ENCODE results near the gene CELA2A. TPM values are rescaled to one million over a fixed set of nuclear protein-coding genes. Genes with fewer than 3 reads are reported as not detected.
"Not testable (repeated sequence)": the region's sequence is repeated elsewhere in the genome, so short reads cannot be mapped to it uniquely, and the experiment has no call there.

Gene CELA2A
- total RNA-seq, 1 experiment from 2014 or later = not detected

GRCh38 chr1:15483971-15484370 lies 27.4 kb downstream of the CELA2A start:
- Mint-ChIP-seq H3K27me3 (ENCODE audit: insufficient read depth, unreplicated experiment) (no peaks in the 10 kb centered on the region), H3K27ac (ENCODE audit: unreplicated experiment) (no peak overlapping the region), H3K4me3 (ENCODE audit: unreplicated experiment) (no peak overlapping the region), H3K4me1 (ENCODE audit: low read depth, unreplicated experiment) (no peaks in the 10 kb centered on the region), H3K36me3 (ENCODE audit: insufficient read depth, unreplicated experiment) (no peaks in the 10 kb centered on the region), H3K9me3 (ENCODE audit: unreplicated experiment) (no peaks in the 10 kb centered on the region)
- no peaks in the 10 kb centered on the region for H3K36me3 ChIP-seq (ENCODE audit: control insufficient read depth, insufficient read depth, low read length)
- no TSS peak for BruUV-seq (replicated peaks)
- DNase-seq = no peak
- H3K4me3 ChIP-seq (ENCODE audit: low read depth, low read length) = no peak overlapping the region
- ChIA-PET POLR2A (no interaction called here), CTCF (no interaction called here)
- no peaks in the 10 kb centered on the region for H3K9me3 ChIP-seq
- no peaks in the 10 kb centered on the region for H3K4me1 ChIP-seq
- H3K27me3 ChIP-seq (replicated peaks; ENCODE audit: control insufficient read depth, insufficient read depth, low read length) = no peaks in the 10 kb centered on the region
- TF ChIP-seq CTCF (IDR thresholded peaks at IDR 0.05; ENCODE audit: insufficient read depth in 1 of 2, low read depth in 1 of 2, low read length in 1 of 2, severe bottlenecking in 1 of 2, unreplicated experiment in 1 of 2) = no peak
- intact Hi-C loops (cut with micrococcal nuclease; ENCODE audit: unreplicated experiment) = no loop called here

GRCh38 chr1:15484443-15484842 lies 27.9 kb downstream of the CELA2A start:
- CTCF ChIA-PET; H3K27me3 ChIP-seq (replicated peaks; ENCODE audit: control insufficient read depth, insufficient read depth, low read length); H3K36me3 ChIP-seq (ENCODE audit: control insufficient read depth, insufficient read depth, low read length); intact Hi-C loops (cut with micrococcal nuclease; ENCODE audit: unreplicated experiment); H3K4me1 ChIP-seq; H3K9me3 Mint-ChIP-seq (ENCODE audit: unreplicated experiment); BruUV-seq (replicated peaks); POLR2A ChIA-PET; H3K4me1 Mint-ChIP-seq (ENCODE audit: low read depth, unreplicated experiment); H3K4me3 Mint-ChIP-seq (ENCODE audit: unreplicated experiment); H3K27ac Mint-ChIP-seq (ENCODE audit: unreplicated experiment); H3K9me3 ChIP-seq; DNase-seq; H3K4me3 ChIP-seq (ENCODE audit: low read depth, low read length); H3K36me3 Mint-ChIP-seq (ENCODE audit: insufficient read depth, unreplicated experiment); H3K27me3 Mint-ChIP-seq (ENCODE audit: insufficient read depth, unreplicated experiment): not testable (repeated sequence)

GRCh38 chr1:15485636-15486035 lies 29.1 kb downstream of the CELA2A start:
- H3K9me3 ChIP-seq = no peaks in the 10 kb centered on the region
- H3K36me3 Mint-ChIP-seq (ENCODE audit: insufficient read depth, unreplicated experiment) = no peaks in the 10 kb centered on the region
- no peaks in the 10 kb centered on the region for H3K36me3 ChIP-seq (ENCODE audit: control insufficient read depth, insufficient read depth, low read length)
- intact Hi-C loops (cut with micrococcal nuclease; ENCODE audit: unreplicated experiment) = no loop called here
- ChIA-PET CTCF (no interaction called here), POLR2A (interaction anchor here (0.6 kb wide), 1 partner anchor 152 kb away, joined by 12 read pairs; no protein-coding TSS in a partner anchor)
- H3K9me3 Mint-ChIP-seq (ENCODE audit: unreplicated experiment) = no peaks in the 10 kb centered on the region
- no peak overlapping the region for H3K4me3 Mint-ChIP-seq (ENCODE audit: unreplicated experiment)
- H3K4me1 Mint-ChIP-seq (ENCODE audit: low read depth, unreplicated experiment) = no peaks in the 10 kb centered on the region
- H3K4me1 ChIP-seq = no peaks in the 10 kb centered on the region
- BruUV-seq (replicated peaks) = no TSS peak
- no peak overlapping the region for H3K4me3 ChIP-seq (ENCODE audit: low read depth, low read length)
- no peak for TF ChIP-seq CTCF (IDR thresholded peaks at IDR 0.05; ENCODE audit: insufficient read depth in 1 of 2, low read depth in 1 of 2, low read length in 1 of 2, severe bottlenecking in 1 of 2, unreplicated experiment in 1 of 2)
- no peaks in the 10 kb centered on the region for H3K27me3 Mint-ChIP-seq (ENCODE audit: insufficient read depth, unreplicated experiment)
- H3K27ac Mint-ChIP-seq (ENCODE audit: unreplicated experiment) = no peak overlapping the region
- DNase-seq = no peak
- H3K27me3 ChIP-seq (replicated peaks; ENCODE audit: control insufficient read depth, insufficient read depth, low read length) = no peaks in the 10 kb centered on the region

- H3K9me3 Mint-ChIP-seq (ENCODE audit: unreplicated experiment); H3K36me3 Mint-ChIP-seq (ENCODE audit: insufficient read depth, unreplicated experiment); H3K4me1 Mint-ChIP-seq (ENCODE audit: low read depth, unreplicated experiment); H3K27ac Mint-ChIP-seq (ENCODE audit: unreplicated experiment); H3K36me3 ChIP-seq (ENCODE audit: control insufficient read depth, insufficient read depth, low read length); DNase-seq; H3K9me3 ChIP-seq; CTCF ChIA-PET; H3K4me3 Mint-ChIP-seq (ENCODE audit: unreplicated experiment); BruUV-seq (replicated peaks); H3K27me3 ChIP-seq (replicated peaks; ENCODE audit: control insufficient read depth, insufficient read depth, low read length); POLR2A ChIA-PET; H3K27me3 Mint-ChIP-seq (ENCODE audit: insufficient read depth, unreplicated experiment); intact Hi-C loops (cut with micrococcal nuclease; ENCODE audit: unreplicated experiment); H3K4me1 ChIP-seq; H3K4me3 ChIP-seq (ENCODE audit: low read depth, low read length): not testable (repeated sequence)
These were observed 30.5 kb downstream of the CELA2A start for GRCh38 chr1:15486844-15487610.
